GM10248 (cell line): ENCODE results near the gene C22orf15.
"Not testable (repeated sequence)": the region's sequence is repeated elsewhere in the genome, so short reads cannot be mapped to it uniquely, and the experiment has no call there.

ENCODE experiments used
- CTCF ChIA-PET: fragments of 300-600 bp; sonication (Branson Sonifier 250); formaldehyde crosslinking; extraction: SDS; loops from one replicate; lab custom pipeline; 2021; ENCODE audit warnings: antibody characterized with exemption; lab: Yijun Ruan, JAX
- POLR2A ChIA-PET: fragments of 350-650 bp; sonication (Branson Sonifier 250); formaldehyde crosslinking; extraction: SDS; loops from one replicate; lab custom pipeline; 2020; ENCODE audit warnings: antibody characterized with exemption; lab: Yijun Ruan, JAX
- DNase-seq: peaks from one replicate; pipeline ENCODE4 v3.0.0; 2012; ENCODE audit errors: extremely low spot score
- CTCF ChIP-seq: IDR thresholded peaks from 2 replicates; pipeline ENCODE4 v1.5.1; 2012; ENCODE audit warnings: mild to moderate bottlenecking, low read depth; ENCODE audit errors: extremely low read depth, missing control alignments, control extremely low read depth

Gene C22orf15

GRCh38 chr22:23716811-23717801 lies 45.7 kb upstream of the C22orf15 start:
- ChIA-PET CTCF (interaction anchor here (0.6 to 1.1 kb wide), 3 partner anchors 21 to 133 kb away, joined by 3 read pairs; partner anchors contain the start of gene CHCHD10), POLR2A (no interaction called here)
- TF ChIP-seq CTCF: no peak
- DNase-seq: peak; percentile 94

- POLR2A ChIA-PET: no interaction called here
- DNase-seq: no peak
- TF ChIP-seq CTCF: no peak
- CTCF ChIA-PET: no interaction called here
Observed at GRCh38 chr22:23718371-23719165, 44.2 kb upstream of the C22orf15 start.

- DNase-seq: no peak
- ChIA-PET POLR2A (no interaction called here), CTCF (interaction anchor here (1.3 kb wide), 1 partner anchor 21 kb away, joined by 3 read pairs; no protein-coding TSS in a partner anchor)
- TF ChIP-seq CTCF: no peak
Observed at GRCh38 chr22:23720855-23721254, 41.9 kb upstream of the C22orf15 start.

- ChIA-PET POLR2A (no interaction called here), CTCF (interaction anchor here (1.0 kb wide), 1 partner anchor 15 kb away, joined by 3 read pairs; no protein-coding TSS in a partner anchor)
- no peak for DNase-seq
- TF ChIP-seq CTCF: no peak
Observed at GRCh38 chr22:23722160-23722559, 40.6 kb upstream of the C22orf15 start.

- ChIA-PET POLR2A (no interaction called here), CTCF (interaction anchor here (1.0 kb wide), 1 partner anchor 14 kb away, joined by 3 read pairs; no protein-coding TSS in a partner anchor)
- no peak for TF ChIP-seq CTCF
- no peak for DNase-seq
Observed at GRCh38 chr22:23722724-23723123, 40.1 kb upstream of the C22orf15 start.

GRCh38 chr22:23728108-23728507 lies 34.7 kb upstream of the C22orf15 start:
- POLR2A ChIA-PET: interaction anchor here (0.6 kb wide), 1 partner anchor 86 kb away, joined by 3 read pairs; no protein-coding TSS in a partner anchor

More at GRCh38 chr22:23728108-23728507, 34.7 kb upstream of the C22orf15 start:
- not testable (repeated sequence) for DNase-seq
- CTCF ChIA-PET: interaction anchor here (0.7 to 1.3 kb wide), 2 partner anchors 10 to 39 kb away, joined by 3 read pairs; no protein-coding TSS in a partner anchor
